Right cardiac atrium (tissue), 5 donors: Measurements from ENCODE around the gene PRR36. TPM values are rescaled to one million over a fixed set of nuclear protein-coding genes. Genes with fewer than 3 reads are reported as not detected.
A peak's percentile ranks its signal among the peaks of the same experiment; 100 is the strongest.
"Not testable (repeated sequence)": the region's sequence is repeated elsewhere in the genome, so short reads cannot be mapped to it uniquely, and the experiment has no call there.

ENCODE experiments used
- ATAC-seq, 2 donors: fragments of 200-7000 bp; cut with Tn5 transposase; one replicate each; pipeline versions ENCODE4 v1.8.0 to v1.9.1; 2020; ENCODE audit warnings: moderate library complexity in 2 of 2, mild to moderate bottlenecking in 1 of 2
- DNase-seq, 3 donors: peaks; one replicate each; pipeline ENCODE4 v3.0.0-alpha.2; 2020
- H3K27ac ChIP-seq: one replicate; pipeline ENCODE4 v1.5.1; 2013; ENCODE audit warnings: mild to moderate bottlenecking, low read length, control low read depth, moderate library complexity
- H3K27me3 ChIP-seq: one replicate; pipeline ENCODE4 v1.6.1; 2013; ENCODE audit not compliant: control insufficient read depth, insufficient read depth
- H3K4me1 ChIP-seq: one replicate; pipeline ENCODE4 v1.6.1; 2013; ENCODE audit warnings: low read length; ENCODE audit not compliant: control insufficient read depth, insufficient read depth
- H3K4me3 ChIP-seq: one replicate; pipeline ENCODE4 v1.5.1; 2013; ENCODE audit warnings: low read length, control low read depth
- H3K9me3 ChIP-seq: one replicate; pipeline ENCODE4 v1.6.1; 2013; ENCODE audit warnings: low read length; ENCODE audit not compliant: control insufficient read depth
- WGBS: extraction: QIAGEN DNeasy Blood & Tissue Kit; methylation state at CpG from one replicate; pipeline ENCODE4 v1.1.7; 2013; 5-methylcytosine and 5-hydroxymethylcytosine counted together
- intact Hi-C, 4 donors: fragments of 100-400 bp; cut with DNase I; formaldehyde crosslinking; loops; one replicate each; pipeline versions ENCODE4 v1.11.0 to v1.14.0; 2022 to 2023
- polyA plus RNA-seq: library from polyadenylated mRNA; stranded (reverse); fragments of 200-250 nt; gene quantifications from one replicate; pipeline ENCODE4 v1.2.3, GENCODE V29; 2013
- total RNA-seq, 4 donors: library from RNA; stranded (reverse); fragmentation: NEBNext Ultra II Directional; extraction: Animal tissue kit (Norgen Biotek cat#: 25700); gene quantifications; one replicate each; pipeline ENCODE4 v1.2.1, GENCODE V29; 2021
- donor health status: healthy with polysubstance abuse.
- donor health status: DM: no; HTN: yes; CAD: no.
- donor health status: DM: no; HTN: no; CAD: no.
- donor health status: DM: no; HTN: yes; CAD: no; lungs with severe emphysema.
- donor health status: DM: yes; HTN: yes; CAD: no.

Gene PRR36
- total and polyA plus RNA-seq, 5 donors: 0.11 to 0.34 (median 0.29) TPM; not detected in 2

DNA sequence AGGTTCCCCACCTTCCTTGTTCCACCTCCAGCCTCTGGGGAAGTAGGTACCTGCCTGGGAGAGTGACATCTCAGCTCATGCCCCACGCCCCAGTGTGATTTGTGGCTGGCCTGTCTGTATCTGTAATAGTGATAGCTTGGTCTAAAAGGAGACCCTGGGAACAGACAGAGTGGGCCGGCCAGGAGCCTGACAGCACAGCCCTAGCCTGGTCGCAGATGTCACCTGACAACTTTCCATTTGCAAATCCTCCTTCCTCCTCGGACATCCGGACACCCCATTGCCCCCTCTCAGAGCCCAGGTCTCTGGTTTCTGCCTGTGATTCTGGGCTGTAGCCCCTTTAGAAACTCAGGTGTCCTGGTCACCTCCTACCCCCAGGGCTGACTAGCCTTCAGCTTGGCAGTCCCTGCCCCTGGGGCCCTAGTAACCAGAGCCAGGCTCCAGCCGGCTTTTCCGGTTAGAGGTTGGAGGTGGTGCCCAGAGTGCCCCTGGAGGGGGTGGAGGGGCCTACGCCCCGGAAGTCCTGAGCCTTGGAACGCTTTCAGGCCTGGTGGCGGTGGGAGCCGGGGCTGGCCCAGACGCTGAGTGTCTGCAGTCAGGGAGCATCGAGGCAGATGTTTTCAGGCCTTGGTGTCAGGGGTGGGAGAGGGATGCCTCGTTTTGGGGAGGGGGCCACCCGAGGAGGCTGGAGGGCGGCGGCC, 20.6 kb upstream of the PRR36 start:
- Histone ChIP-seq H3K9me3 (no peaks in the 10 kb centered on the region), H3K27me3 (no peaks in the 10 kb centered on the region), H3K4me3 (no peak overlapping the region), H3K27ac (no peak overlapping the region), H3K4me1 (no peaks in the 10 kb centered on the region)
- peak; percentile 32 to 41 for ATAC-seq
- intact Hi-C loops: no loop called here
- 50% methylated on average over 18 of the region's 18 CpGs for WGBS
- no peak for DNase-seq

DNA sequence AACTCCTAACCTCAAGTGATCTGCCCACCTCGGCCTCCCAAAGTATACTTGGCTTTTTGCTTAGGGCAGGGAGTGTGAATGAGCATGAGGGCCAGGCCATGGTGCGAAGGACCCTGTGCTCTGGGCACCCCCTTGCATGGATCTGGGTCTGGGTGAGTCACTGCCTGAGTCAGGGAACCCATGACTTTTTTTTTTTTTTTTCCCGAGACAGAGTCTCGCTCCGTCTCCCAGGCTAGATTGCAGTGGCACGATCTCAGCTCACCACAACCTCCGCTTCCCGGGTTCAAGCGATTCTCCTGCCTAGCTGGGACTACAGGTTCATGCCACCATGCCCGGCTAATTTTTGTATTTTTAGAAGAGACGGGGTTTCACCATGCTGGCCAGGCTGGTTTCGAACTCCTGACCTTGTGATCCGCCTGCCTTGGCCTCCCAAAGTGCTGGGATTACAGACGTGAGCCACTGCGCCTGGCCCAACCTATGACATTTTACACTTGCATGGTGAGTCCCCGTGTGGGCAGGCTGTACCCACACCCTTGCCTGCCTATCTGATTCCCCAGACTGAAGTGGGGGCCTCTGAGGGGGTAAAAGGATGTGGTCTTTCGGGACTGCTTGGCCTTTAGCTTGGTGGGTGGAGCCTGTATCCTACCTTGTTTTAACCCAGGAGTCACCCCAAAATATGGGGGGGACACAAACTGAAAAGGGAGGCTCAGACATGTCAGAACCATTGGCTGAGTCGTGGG, 19.3 kb upstream of the PRR36 start:
- 78% methylated on average over 18 of the region's 18 CpGs for WGBS
- H3K4me1 ChIP-seq, H3K27me3 ChIP-seq, DNase-seq, H3K9me3 ChIP-seq, H3K27ac ChIP-seq, ATAC-seq, H3K4me3 ChIP-seq, intact Hi-C loops: not testable (repeated sequence)

DNA sequence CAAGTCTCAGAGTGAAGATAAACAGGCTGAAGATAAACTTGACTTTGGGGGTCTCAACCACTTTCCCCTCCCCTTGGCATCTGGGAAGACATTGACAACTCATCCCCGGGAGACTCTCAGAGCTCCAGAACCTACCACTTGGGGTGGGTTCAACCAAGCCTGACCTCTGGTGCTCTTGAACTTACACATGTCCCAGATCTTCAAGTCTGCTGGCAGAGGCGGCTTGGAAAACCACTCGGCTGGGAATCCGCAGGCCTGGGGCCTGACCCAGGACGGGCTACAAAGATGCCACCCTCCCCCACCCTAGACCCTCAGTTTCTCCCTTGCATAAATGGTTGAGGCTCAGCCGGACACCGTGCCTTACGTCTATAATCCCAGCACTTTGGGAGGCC, 14.6 kb upstream of the PRR36 start:
- intact Hi-C loops: no loop called here
- no peaks in the 10 kb centered on the region for H3K9me3 ChIP-seq
- no peaks in the 10 kb centered on the region for H3K27me3 ChIP-seq
- H3K4me3 ChIP-seq: peak overlapping the region; percentile 38
- no peaks in the 10 kb centered on the region for H3K4me1 ChIP-seq
- WGBS: 79% methylated on average over 8 of the region's 8 CpGs
- no peak overlapping the region for H3K27ac ChIP-seq
- no peak for DNase-seq
- ATAC-seq: no peak

DNA sequence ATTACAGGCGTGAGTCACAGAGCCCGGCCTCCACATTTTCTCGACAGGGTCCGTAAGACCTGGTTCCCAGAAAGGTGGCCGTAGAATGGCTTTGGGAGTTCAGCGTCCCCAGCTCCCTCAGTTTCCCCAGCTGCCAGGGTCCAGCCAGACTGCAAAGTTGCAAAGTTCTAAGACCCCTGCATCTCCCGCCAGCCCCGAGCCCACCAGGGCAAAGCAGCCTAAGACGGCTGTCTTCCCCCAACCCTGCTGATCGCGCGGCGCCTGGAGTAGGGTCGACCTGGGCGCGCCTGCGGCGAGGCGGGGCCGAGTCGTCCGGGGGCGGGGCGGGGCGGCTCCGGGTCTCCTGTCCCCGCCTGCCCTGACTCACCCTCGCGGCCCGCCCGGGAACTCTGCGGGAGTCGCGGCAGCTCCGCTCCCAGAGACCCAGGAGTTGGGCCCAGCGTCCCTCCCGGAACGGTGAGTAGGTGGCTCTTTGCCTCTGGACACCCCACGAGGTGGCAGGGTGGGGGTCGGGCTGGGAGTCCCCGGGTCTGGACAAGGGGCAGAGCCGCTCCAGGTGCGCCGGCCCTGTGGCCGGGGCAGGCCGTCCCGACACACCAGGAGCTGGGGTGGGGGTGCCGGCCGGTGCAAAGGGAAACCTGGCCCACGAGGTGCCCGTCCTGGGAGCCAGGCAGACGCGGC, 14.1 kb upstream of the PRR36 start, which contains the start of gene LRRC8E:
Gene LRRC8E (plus strand): TSS at position 366 of the 681 bp plus-strand sequence. CDS start 7,094 bp downstream, outside the sequence.
- H3K9me3 ChIP-seq: no peaks in the 10 kb centered on the region
- 10% methylated on average over 53 of the region's 53 CpGs for WGBS
- intact Hi-C loops: no loop called here
- H3K27me3 ChIP-seq: no peaks in the 10 kb centered on the region
- no peak within 1 kb of the TSS for H3K27ac ChIP-seq
- peak within 1 kb of the TSS; percentile 38 for H3K4me3 ChIP-seq
- DNase-seq (peak in 2 of 3 donors; percentile 51 to 78), ATAC-seq (peak; percentile 86 to 90)
- H3K4me1 ChIP-seq: no peaks in the 10 kb centered on the region

DNA sequence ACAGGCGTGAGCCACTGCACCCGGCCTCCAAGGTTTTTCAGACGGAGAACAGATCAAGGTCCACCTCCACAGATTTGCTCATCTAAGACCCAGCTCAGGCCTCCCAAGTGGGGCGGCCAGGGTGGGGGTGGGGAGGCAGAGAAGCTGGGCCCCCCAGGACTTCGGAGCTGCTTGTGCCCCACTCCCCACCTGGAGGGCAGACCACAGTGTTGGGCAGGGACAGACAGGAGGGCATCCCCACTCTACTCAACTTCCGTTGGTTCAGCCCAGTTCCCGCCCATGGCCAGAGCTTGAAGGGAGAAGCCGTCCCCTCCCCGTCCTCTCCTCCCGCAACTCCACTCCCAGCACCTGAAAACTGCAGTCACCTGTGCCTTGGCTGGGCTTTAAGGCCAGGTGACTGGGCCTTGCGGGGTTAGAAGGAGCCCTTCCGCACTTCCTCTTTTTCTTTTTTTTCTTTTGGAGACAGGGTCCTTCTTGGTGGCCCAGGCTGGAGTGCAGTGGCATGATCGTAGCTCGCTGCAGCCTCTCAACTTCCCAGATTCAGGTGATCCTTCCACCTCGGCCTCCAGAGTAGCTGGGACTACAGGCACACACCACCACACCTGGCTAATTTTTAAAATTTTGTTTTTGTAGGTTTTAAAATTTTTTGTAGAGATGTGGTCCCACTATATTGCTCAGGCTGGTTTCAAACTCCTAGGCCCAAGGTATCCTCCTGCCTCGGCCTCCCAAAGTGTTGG, 13.4 kb upstream of the PRR36 start:
- DNase-seq: no peak
- H3K27ac ChIP-seq: no peak overlapping the region
- intact Hi-C loops: no loop called here
- H3K9me3 ChIP-seq: no peaks in the 10 kb centered on the region
- H3K27me3 ChIP-seq: no peaks in the 10 kb centered on the region
- no peak for ATAC-seq
- no peak overlapping the region for H3K4me3 ChIP-seq
- H3K4me1 ChIP-seq: no peaks in the 10 kb centered on the region
- WGBS: 83% methylated on average over 16 of the region's 16 CpGs

DNA sequence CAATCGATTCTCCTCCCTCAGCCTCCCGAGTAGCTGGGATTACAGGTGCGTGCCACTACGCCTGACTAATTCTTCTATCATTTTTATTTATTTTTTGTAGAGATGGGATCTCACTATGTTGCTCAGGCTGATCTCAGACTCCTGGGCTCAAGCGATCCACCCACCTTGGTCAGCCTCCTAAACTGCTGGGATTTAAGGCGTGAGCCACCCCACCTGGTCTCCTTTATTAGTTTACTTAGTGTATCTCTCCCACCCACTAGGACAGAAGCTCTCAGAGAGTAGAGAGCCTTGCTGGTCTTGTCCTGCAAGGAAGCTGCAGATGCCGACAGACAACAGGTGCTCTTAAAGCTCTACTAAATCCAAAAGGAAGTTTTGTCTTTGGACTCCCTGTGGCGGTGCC, 11.6 kb upstream of the PRR36 start:
- no peak for DNase-seq
- Histone ChIP-seq H3K27me3 (no peaks in the 10 kb centered on the region), H3K27ac (no peak overlapping the region), H3K4me3 (no peak overlapping the region), H3K4me1 (no peaks in the 10 kb centered on the region), H3K9me3 (no peaks in the 10 kb centered on the region)
- 89% methylated on average over 8 of the region's 8 CpGs for WGBS
- intact Hi-C loops: no loop called here
- no peak for ATAC-seq

DNA sequence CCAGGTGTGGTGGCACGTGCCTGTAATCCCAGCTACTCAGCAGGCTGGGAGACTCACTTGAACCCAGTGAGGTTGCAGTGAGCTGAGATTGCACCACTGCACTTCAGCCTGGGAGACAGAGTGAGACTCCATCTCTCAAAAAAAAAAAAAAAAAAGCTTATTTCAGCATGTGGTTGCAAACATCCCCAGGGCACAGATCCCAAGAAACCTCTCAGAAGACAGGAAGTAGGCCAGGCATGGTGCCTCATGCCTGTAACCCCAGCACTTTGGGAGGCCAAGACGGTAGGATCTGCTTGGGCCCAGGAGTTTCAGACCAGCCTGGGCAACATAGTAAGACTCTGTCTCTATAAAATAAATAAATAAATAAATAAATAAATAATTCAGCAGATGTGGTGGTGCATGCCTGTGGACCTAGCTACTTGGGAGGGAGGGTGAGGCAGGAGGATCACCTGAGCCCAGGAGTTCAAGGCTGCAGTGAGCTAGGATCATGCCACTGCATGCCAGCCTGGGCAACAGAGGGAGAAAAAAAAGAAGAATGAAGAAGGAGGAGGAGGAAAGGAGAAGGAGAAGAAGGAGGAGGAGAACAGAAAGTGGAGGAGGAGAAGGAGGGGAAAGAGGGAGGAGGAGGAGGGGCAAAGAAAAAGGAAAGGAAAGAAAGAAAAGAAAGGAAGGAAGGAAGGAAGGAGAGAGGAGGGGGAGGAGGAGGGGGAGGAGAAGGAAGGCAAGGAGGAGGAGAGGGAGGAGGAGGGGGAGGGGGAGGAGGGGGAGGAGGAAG, 9.8 kb upstream of the PRR36 start:
- no peak overlapping the region for H3K27ac ChIP-seq
- DNase-seq (no peak), ATAC-seq (no peak)
- H3K4me1 ChIP-seq: no peaks in the 10 kb centered on the region
- 79% methylated on average over 2 of the region's 2 CpGs for WGBS
- H3K9me3 ChIP-seq: no peaks in the 10 kb centered on the region
- no peak overlapping the region for H3K4me3 ChIP-seq
- H3K27me3 ChIP-seq: no peaks in the 10 kb centered on the region
- intact Hi-C loops: no loop called here

DNA sequence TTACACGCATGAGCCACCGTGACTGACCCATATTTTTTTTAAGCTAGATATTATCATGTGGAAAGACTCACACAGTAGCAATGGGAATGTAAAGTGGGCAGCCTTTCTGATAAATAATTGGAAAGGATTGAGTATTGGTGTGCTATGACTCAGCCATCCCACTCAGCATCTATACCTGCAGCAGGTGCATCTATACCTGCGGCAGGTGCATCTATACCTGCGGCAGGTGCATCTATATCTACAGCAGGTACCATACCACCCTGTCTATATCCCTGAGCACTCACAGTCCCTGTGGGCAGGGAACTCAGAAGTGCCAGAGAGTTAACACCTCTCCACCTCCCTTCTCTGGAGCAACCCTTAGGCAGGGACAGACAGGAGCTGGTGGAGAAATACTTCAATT, 8.9 kb upstream of the PRR36 start:
- intact Hi-C loops: no loop called here
- no peaks in the 10 kb centered on the region for H3K4me1 ChIP-seq
- H3K4me3 ChIP-seq: no peak overlapping the region
- 76% methylated on average over 4 of the region's 4 CpGs for WGBS
- no peak overlapping the region for H3K27ac ChIP-seq
- H3K27me3 ChIP-seq: no peaks in the 10 kb centered on the region
- no peaks in the 10 kb centered on the region for H3K9me3 ChIP-seq
- DNase-seq (no peak), ATAC-seq (no peak)

DNA sequence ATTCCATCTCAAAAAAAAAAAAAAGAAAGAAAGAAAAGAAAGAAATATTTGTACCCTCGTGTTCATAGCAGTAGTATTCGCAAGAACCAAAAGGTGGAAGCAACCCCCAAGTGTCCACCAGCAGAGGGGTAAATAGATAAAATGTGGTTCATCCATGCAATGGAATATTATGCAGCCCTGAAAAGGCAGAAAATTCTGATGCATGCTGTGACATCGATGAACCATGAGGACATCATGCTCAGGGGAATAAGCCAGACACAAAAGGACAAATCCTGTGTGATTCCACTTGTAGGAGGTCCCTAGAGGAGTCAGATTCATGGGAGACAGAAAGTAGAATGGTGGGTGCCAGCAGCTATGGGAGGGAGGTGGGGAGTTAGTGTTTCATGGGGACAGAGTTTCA, 7.7 kb upstream of the PRR36 start:
- no peak overlapping the region for H3K4me3 ChIP-seq
- H3K27me3 ChIP-seq: no peaks in the 10 kb centered on the region
- ATAC-seq: no peak
- 92% methylated on average over 3 of the region's 3 CpGs for WGBS
- DNase-seq: no peak
- H3K9me3 ChIP-seq: no peaks in the 10 kb centered on the region
- no peak overlapping the region for H3K27ac ChIP-seq
- no peaks in the 10 kb centered on the region for H3K4me1 ChIP-seq
- intact Hi-C loops: no loop called here

DNA sequence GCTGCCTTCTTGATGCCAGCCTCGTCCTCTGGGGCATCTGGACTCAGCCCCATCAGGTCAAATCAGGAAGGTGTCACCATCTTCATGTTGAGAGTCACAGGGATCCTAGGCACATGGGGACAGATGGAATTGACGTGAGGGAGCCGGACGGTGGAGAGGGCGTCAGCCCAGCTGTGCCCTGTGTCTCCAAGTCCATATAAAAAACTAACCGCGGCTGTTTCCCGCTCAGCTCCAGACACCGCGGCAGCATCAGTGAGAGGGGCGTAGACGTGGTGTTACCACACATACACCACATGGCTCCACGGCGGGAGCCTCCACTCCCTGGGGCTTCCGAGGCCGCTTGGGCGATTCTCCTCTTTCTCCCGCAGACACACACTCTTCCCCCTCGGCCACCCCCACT, 5.6 kb upstream of the PRR36 start:
- intact Hi-C loops: no loop called here

More for the DNA sequence above, 5.6 kb upstream of the PRR36 start:
- Histone ChIP-seq H3K9me3 (no peaks in the 10 kb centered on the region), H3K4me1 (no peaks in the 10 kb centered on the region), H3K27me3 (no peaks in the 10 kb centered on the region), H3K27ac (no peak overlapping the region), H3K4me3 (no peak overlapping the region)
- no peak for ATAC-seq
- DNase-seq: no peak
- WGBS: 84% methylated on average over 19 of the region's 19 CpGs
